Activated CD4-positive, CD25-positive, alpha-beta regulatory T cell treated with anti-CD3 and anti-CD28 coated beads, Interleukin-2, amount 50 U/mL, for 72 hours (primary cell): ENCODE results near the gene SLC6A20.

Source experiments
- DNase-seq: peaks from one replicate; pipeline ENCODE4 v3.0.0; 2021

SLC6A20 gene, protein sequence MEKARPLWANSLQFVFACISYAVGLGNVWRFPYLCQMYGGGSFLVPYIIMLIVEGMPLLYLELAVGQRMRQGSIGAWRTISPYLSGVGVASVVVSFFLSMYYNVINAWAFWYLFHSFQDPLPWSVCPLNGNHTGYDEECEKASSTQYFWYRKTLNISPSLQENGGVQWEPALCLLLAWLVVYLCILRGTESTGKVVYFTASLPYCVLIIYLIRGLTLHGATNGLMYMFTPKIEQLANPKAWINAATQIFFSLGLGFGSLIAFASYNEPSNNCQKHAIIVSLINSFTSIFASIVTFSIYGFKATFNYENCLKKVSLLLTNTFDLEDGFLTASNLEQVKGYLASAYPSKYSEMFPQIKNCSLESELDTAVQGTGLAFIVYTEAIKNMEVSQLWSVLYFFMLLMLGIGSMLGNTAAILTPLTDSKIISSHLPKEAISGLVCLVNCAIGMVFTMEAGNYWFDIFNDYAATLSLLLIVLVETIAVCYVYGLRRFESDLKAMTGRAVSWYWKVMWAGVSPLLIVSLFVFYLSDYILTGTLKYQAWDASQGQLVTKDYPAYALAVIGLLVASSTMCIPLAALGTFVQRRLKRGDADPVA

GRCh38 chr3:45795882-45796765 is at the start of gene SLC6A20:
Gene SLC6A20 (minus strand): TSS chr3:45796536. CDS start chr3:45796419, 117 bp downstream.
- DNase-seq: no peak

GRCh38 chr3:45844616-45845015 is 48.3 kb upstream of the SLC6A20 start:
- DNase-seq: no peak

DNA sequence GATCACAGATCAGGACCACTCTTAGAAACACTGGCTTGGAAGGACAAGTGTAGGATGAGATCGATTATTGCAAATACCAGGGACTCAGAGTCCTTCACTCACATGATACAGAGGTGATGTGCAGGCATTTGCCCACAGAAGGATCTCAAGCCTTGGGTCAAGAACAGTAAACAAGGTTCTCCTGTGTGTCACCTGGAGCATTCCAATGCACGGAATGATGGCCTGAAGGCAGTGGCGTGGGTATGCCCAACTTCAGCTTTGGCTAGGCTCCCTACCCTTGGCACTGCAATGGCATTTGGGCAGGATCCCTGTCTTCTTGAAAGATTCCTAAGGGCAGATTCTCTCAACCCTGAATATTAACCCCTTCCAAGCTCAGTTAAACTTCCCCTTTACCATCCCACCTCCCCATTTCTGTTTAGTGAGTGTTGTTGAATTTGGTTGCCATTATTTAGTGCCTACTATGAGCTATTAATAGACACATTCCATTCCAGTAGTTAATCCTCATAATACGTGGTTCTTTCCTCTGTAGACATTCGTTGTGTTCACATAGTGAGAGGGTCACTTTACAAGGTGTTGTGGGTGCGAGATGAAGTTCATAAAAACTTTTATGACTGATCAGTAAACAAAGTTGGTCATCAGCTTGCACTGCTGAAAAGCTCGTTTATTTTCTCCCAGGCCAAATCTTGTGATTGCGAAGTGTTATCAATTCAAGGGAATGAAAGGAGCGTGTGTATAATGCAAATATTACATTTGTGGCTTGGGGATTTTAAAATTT is 46.7 kb upstream of the SLC6A20 start:
- DNase-seq: no peak

GRCh38 chr3:45841757-45842491 is 45.6 kb upstream of the SLC6A20 start, which contains the start of gene LZTFL1:
Gene LZTFL1 (minus strand): TSS chr3:45842119. CDS start chr3:45841991, 128 bp downstream.
- DNase-seq: peak; percentile 80

DNA sequence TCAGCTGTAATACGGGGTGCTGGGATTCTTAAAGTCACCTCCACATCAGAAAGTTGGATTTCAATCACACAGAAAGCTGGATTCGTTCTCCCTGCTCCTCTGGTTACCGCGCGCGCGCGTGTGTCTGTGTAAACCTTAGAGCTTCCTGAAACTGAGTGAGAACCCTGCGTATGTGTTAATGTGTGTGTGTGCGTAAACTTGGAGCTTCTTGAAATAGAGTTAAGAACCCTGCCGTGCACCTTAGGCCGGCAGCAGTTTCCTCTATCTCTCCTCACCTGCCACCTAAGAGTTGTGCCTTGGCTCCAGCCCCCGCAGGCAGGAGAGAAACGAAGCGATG is 45.1 kb upstream of the SLC6A20 start:
- DNase-seq: peak; percentile 31

- DNase-seq: no peak
These were observed 42.1 kb upstream of the SLC6A20 start for GRCh38 chr3:45838466-45838865.

DNA sequence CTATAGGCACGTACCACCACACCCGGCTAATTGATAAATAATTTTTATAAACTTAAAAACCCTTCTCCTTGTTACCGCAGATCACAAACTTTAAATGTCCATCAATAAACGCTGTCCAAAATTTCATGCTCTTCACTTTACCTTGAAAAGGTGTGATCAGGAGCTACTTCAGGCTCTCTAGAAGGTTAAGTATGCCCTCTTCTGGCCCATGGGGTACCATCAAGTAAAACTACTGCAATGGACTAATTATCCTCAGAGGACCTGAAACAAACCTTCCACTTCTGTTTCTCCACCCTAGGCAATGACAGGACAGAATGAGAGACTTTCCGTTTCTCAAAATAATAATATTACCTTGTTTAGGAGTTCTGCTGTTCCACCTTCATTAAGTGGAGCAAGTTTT is 36.4 kb upstream of the SLC6A20 start:
- no peak for DNase-seq

DNA sequence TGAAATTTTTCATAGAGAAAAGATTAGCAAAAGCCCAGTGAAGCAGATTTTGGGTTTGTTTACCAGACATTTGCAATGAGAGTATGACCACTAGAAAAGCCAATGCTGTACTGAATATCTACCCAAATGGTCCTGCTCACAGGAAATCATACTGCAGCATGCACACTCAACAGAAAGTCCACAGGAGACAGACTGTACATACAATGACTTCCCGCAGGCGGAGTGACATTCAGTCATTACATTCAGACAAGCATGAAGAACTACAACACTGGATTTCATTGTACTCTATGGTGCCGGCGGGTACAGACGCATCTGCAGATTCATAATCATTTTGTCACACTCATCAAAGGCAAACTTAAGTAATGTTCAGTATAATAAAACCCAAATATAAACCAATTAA is 33.8 kb upstream of the SLC6A20 start:
- no peak for DNase-seq

- DNase-seq: no peak
These were observed 30.6 kb upstream of the SLC6A20 start for GRCh38 chr3:45826908-45827307.

- no peak for DNase-seq
These were observed 30.0 kb upstream of the SLC6A20 start for GRCh38 chr3:45826321-45826720.

DNA sequence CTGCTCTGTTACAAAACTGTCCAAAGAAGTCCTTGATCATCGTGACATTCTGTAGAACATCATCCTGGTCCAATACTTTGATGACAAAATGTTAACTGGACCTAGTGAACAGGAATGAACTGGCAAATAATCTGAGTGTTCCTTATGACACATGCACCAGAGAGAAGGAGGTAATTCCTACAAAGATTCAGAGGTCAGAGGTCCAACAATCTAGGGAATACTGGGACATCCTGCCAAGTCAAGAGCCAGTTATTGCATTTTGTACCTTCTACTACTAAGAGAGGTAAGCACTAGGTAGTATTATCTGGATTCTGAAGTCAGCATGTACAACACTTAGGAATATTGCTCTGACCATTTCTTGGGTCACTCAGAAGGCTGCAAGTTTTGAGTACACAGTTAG is 24.8 kb upstream of the SLC6A20 start:
- no peak for DNase-seq

- no peak for DNase-seq
These were observed 23.2 kb upstream of the SLC6A20 start for GRCh38 chr3:45819543-45819942.

DNA sequence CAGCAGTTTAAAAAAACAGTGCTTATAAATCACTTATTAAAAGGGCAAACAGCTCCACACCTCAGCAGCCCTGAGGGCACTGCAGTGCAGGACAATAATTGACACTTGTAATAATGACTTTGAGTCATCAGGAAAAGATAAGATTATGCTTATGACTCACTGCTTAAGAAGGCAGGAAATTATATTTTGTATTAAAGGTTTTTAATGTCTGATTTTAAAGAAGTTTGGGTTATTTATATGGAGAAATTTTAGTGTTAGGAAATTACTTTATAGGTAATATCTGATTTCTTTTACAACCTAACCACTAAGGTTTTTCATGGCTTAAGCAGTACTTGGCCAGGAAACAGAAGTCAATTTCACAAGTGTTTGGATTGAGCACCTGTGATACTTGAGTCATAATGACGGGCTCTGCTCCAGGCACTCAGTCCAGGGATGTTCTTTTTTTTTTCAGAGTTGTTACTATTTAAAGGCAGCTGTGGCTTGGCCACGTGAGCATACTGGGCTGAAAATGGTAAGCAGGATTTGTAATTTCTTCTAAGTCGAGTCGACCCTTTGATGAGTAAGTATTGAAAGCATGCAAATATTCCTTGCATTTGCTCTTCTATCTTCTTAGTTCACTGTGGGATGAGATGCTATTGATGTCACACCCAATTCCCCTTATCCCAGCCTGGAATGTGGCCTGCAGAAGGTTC is 21.6 kb upstream of the SLC6A20 start:
- DNase-seq: no peak

DNA sequence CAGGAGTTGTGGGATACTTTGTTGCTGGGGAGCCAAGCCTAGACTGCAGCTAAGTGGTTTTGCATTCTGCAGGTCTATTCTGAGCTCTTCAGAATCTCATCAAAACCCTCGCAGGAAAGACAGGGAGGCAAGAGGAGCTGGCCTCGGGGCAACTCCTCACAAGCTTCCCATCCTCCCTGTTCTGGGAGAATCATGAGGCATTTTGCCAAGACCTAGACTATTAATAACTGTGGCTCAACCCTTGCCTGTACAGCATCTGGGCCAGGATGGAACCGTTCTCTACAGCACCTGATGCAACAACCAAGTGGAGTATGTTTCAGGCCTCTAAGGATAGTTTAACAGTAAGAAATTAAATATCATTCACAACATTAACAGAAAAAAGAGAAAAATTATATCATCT is 20.2 kb upstream of the SLC6A20 start:
- no peak for DNase-seq

GRCh38 chr3:45814322-45814721 is 18.0 kb upstream of the SLC6A20 start:
- no peak for DNase-seq

GRCh38 chr3:45807681-45808540 is 11.6 kb upstream of the SLC6A20 start:
- DNase-seq: no peak

GRCh38 chr3:45807133-45807532 is 10.8 kb upstream of the SLC6A20 start:
- DNase-seq: no peak

DNA sequence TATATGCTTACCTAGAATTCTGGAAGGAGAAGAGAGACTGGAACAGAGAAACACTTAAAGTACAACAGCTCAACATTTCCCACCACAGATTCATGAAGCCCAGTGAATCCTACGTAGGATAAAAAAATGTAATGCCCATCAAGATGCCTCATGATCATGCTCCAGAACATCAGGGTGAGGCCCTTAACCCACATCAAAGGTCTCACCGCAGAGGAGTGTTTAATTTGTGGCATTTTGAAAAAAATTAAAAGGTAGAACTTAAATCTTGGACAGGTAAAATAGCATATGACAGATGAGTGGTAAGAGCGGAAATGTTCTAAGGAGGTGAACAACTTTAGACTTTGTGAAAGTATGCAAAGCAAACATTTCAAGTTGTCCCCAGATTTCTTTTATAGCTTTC is 9.7 kb upstream of the SLC6A20 start:
- no peak for DNase-seq

- DNase-seq: no peak
These were observed 7.1 kb upstream of the SLC6A20 start for GRCh38 chr3:45803252-45803935.

- DNase-seq: no peak
These were observed 5.8 kb upstream of the SLC6A20 start for GRCh38 chr3:45802146-45802545.
